ENCODE measurements around the gene TSPAN3. TPM values are rescaled to one million over a fixed set of nuclear protein-coding genes. Genes with fewer than 3 reads are reported as not detected.

Gene TSPAN3
- total RNA-seq, 2 experiments from 2014 or later: 25.6 to 27.0 TPM

DNA sequence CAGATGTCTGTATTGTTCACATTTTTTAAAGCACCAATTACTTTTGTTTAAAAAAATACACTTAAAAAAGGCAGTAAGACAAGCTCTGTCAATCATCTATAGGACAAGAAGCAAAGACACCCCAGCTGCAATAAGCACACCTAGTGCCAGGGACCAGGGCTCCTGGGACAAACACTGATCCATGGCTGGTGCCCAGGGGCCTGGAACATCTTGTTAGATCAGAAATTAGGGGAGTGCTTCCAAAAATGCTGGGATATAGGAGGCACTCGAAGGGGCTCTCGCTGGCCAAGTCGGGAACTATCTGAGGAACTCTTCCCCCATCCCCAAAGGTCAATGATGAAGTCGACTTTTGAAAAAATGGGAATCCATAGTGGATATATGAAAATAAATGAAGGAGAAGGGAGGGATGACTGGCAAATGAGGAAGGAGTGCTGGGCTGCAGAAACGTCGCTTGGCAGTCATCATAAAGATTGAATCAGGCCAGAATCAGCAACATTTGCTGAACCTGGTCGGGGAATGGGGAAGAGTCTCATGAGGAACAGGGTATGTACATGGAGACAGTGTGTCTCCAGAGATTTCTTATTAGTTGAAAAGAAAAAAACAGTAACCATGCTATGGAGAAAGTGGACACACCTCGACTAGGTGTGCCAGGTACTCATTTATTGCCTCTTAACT is 28.5 kb downstream of the TSPAN3 start:
- H3K36me3 Mint-ChIP-seq (ENCODE audit: low read depth): peaks cover 52% of the 10 kb centered on the region
- CTCF ChIA-PET: interaction anchor here (1.7 kb wide), 1 partner anchor 69 kb away, joined by 5 read pairs; no protein-coding TSS in a partner anchor

GRCh38 chr15:77040673-77041072 is 30.2 kb downstream of the TSPAN3 start:
- Mint-ChIP-seq H3K4me1 (ENCODE audit: low read depth) (peaks cover 11% of the 10 kb centered on the region), H3K27me3 (no peaks in the 10 kb centered on the region), H3K36me3 (ENCODE audit: low read depth) (peaks cover 58% of the 10 kb centered on the region), H3K9me3 (peaks cover 11% of the 10 kb centered on the region), H3K4me3 (peak overlapping the region; percentile 45), H3K27ac (peak overlapping the region; percentile 64)
- ATAC-seq (peak; percentile 15), DNase-seq (no peak)
- intact Hi-C loops (cut with micrococcal nuclease): no loop called here
- no peak for TF ChIP-seq CTCF (IDR thresholded peaks at IDR 0.05)
- POLR2A ChIA-PET: interaction anchor here (0.7 to 1.4 kb wide), 3 partner anchors 10 to 15 kb away, joined by 3 to 4 read pairs (median 4); no protein-coding TSS in a partner anchor
- CTCF ChIA-PET: interaction anchor here (1.1 to 2.1 kb wide), 4 partner anchors 10 to 503 kb away, joined by 4 to 6 read pairs (median 4); no protein-coding TSS in a partner anchor

More for the DNA sequence above, 28.5 kb downstream of the TSPAN3 start:
- Mint-ChIP-seq H3K27me3 (no peaks in the 10 kb centered on the region), H3K4me3 (no peak overlapping the region), H3K27ac (peak overlapping the region; percentile 31), H3K4me1 (ENCODE audit: low read depth) (peaks cover 11% of the 10 kb centered on the region), H3K9me3 (peaks cover 7% of the 10 kb centered on the region)
- no peak for TF ChIP-seq CTCF (IDR thresholded peaks at IDR 0.05)
- no peak for DNase-seq
- POLR2A ChIA-PET: interaction anchor here (1.0 to 5.6 kb wide), 6 partner anchors 9 to 48 kb away, joined by 3 to 44 read pairs (median 4); partner anchors contain the start of gene PSTPIP1
- ATAC-seq: no peak
- intact Hi-C loops (cut with micrococcal nuclease): no loop called here

- ATAC-seq (no peak), DNase-seq (no peak)
- peaks cover 54% of the 10 kb centered on the region for H3K36me3 Mint-ChIP-seq (ENCODE audit: low read depth)
- H3K4me1 Mint-ChIP-seq (ENCODE audit: low read depth): peaks cover 7% of the 10 kb centered on the region
- no peaks in the 10 kb centered on the region for H3K27me3 Mint-ChIP-seq
- H3K9me3 Mint-ChIP-seq: peaks cover 11% of the 10 kb centered on the region
- ChIA-PET CTCF (interaction anchor here (1.1 to 2.1 kb wide), 3 partner anchors 21 to 503 kb away, joined by 4 to 6 read pairs (median 4); no protein-coding TSS in a partner anchor), POLR2A (interaction anchor here (0.7 to 1.4 kb wide), 2 partner anchors 9 to 58 kb away, joined by 3 read pairs; no protein-coding TSS in a partner anchor)
- H3K4me3 Mint-ChIP-seq: no peak overlapping the region
- intact Hi-C loops (cut with micrococcal nuclease): no loop called here
- no peak overlapping the region for H3K27ac Mint-ChIP-seq
- no peak for TF ChIP-seq CTCF (IDR thresholded peaks at IDR 0.05)
These were observed 31.1 kb downstream of the TSPAN3 start for GRCh38 chr15:77039848-77040247.

DNA sequence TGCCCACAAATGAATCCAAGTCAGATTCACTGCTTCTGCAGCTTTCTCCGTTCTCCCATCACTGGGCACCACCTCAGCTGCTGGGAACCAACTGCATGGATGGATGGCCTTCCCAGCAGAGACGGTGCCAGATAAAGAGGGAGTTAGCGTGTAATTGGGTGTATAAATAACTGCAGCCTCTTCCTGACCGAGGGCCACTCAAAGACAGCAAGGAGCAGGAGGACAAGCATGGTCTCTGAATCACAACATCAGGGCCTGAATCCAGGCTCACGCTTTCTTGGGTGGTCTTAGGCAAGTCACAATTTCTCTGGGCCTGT is 31.7 kb downstream of the TSPAN3 start:
- no peak for TF ChIP-seq CTCF (IDR thresholded peaks at IDR 0.05)
- ATAC-seq (no peak), DNase-seq (no peak)
- intact Hi-C loops (cut with micrococcal nuclease): no loop called here
- peaks cover 59% of the 10 kb centered on the region for H3K36me3 Mint-ChIP-seq (ENCODE audit: low read depth)
- H3K27me3 Mint-ChIP-seq: no peaks in the 10 kb centered on the region
- ChIA-PET CTCF (no interaction called here), POLR2A (interaction anchor here (2.3 kb wide), 1 partner anchor 17 kb away, joined by 7 read pairs; no protein-coding TSS in a partner anchor)
- no peak overlapping the region for H3K27ac Mint-ChIP-seq
- peaks cover 7% of the 10 kb centered on the region for H3K4me1 Mint-ChIP-seq (ENCODE audit: low read depth)
- H3K9me3 Mint-ChIP-seq: peaks cover 11% of the 10 kb centered on the region
- H3K4me3 Mint-ChIP-seq: no peak overlapping the region
